Right atrium auricular region (tissue), 2 donors: ENCODE measurements around the gene NRG2. TPM values are rescaled to one million over a fixed set of nuclear protein-coding genes. Genes with fewer than 3 reads are reported as not detected.

Source experiments
- DNase-seq: peaks from one replicate; pipeline ENCODE4 v3.0.0-alpha.2; 2019; ENCODE audit warnings: low spot score
- H3K27ac ChIP-seq, 2 donors: fragments of 200-600 bp; sonication (generic); 1 replicate in 1 of 2; 2 replicates in 1 of 2; pipeline ENCODE4 v1.5.1; 2016 to 2019
- H3K27me3 ChIP-seq, 2 donors: fragments of 200-600 bp; sonication (generic); one replicate each; pipeline versions ENCODE4 v1.5.1 to v1.6.0; 2017 to 2019
- H3K36me3 ChIP-seq: fragments of 200-600 bp; sonication (generic); one replicate; pipeline ENCODE4 v1.5.1; 2016
- H3K4me1 ChIP-seq, 2 donors: fragments of 200-600 bp; sonication (generic); one replicate each; pipeline versions ENCODE4 v1.5.1 to v1.6.0; 2017 to 2019
- H3K4me3 ChIP-seq, 2 donors: fragments of 200-600 bp; sonication (generic); 1 replicate in 1 of 2; 2 replicates in 1 of 2; pipeline ENCODE4 v1.5.1; 2017 to 2019; ENCODE audit warnings: mild to moderate bottlenecking in 1 of 2, moderate library complexity in 1 of 2
- H3K9me3 ChIP-seq, 2 donors: fragments of 200-600 bp; sonication (generic); one replicate each; pipeline ENCODE4 v1.5.1; 2019
- total RNA-seq, 2 donors: library from RNA; depleted of rRNA; stranded (reverse); fragments of >200 nt; gene quantifications; one replicate each; pipeline ENCODE4 v1.1.0, GENCODE V29; 2016
- TF ChIP-seq, protein P1 (sequence below), 2 donors: fragments of 200-600 bp; sonication (generic); IDR thresholded peaks; one replicate each; pipeline ENCODE4 v1.5.1; 2019; ENCODE audit warnings: antibody characterized with exemption in 2 of 2

Gene NRG2
- total RNA-seq, 2 donors from 2014 or later = 1.8 to 1.9 TPM

GRCh38 chr5:140041099-140041491 lies 2.0 kb downstream of the NRG2 start:
- no peaks in the 10 kb centered on the region for H3K27me3 ChIP-seq
- no peaks in the 10 kb centered on the region for H3K9me3 ChIP-seq
- no peak for DNase-seq
- H3K4me1 ChIP-seq = peaks cover 0 to 48% of the 10 kb centered on the region in 2 donors
- no peaks in the 10 kb centered on the region for H3K36me3 ChIP-seq
- H3K4me3 ChIP-seq = peak overlapping the region in 1 of 2 donors; percentile 73
- TF ChIP-seq, protein P1, sequence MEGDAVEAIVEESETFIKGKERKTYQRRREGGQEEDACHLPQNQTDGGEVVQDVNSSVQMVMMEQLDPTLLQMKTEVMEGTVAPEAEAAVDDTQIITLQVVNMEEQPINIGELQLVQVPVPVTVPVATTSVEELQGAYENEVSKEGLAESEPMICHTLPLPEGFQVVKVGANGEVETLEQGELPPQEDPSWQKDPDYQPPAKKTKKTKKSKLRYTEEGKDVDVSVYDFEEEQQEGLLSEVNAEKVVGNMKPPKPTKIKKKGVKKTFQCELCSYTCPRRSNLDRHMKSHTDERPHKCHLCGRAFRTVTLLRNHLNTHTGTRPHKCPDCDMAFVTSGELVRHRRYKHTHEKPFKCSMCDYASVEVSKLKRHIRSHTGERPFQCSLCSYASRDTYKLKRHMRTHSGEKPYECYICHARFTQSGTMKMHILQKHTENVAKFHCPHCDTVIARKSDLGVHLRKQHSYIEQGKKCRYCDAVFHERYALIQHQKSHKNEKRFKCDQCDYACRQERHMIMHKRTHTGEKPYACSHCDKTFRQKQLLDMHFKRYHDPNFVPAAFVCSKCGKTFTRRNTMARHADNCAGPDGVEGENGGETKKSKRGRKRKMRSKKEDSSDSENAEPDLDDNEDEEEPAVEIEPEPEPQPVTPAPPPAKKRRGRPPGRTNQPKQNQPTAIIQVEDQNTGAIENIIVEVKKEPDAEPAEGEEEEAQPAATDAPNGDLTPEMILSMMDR (IDR thresholded peaks at IDR 0.05) = no peak
- H3K27ac ChIP-seq = peak overlapping the region in 1 of 2 donors; percentile 77

GRCh38 chr5:140040358-140040757 lies 2.7 kb downstream of the NRG2 start:
- Histone ChIP-seq H3K36me3 (no peaks in the 10 kb centered on the region), H3K4me3 (no peak overlapping the region), H3K27ac (no peak overlapping the region), H3K27me3 (no peaks in the 10 kb centered on the region), H3K9me3 (no peaks in the 10 kb centered on the region), H3K4me1 (peaks cover 0 to 53% of the 10 kb centered on the region in 2 donors)
- no peak for DNase-seq
- TF ChIP-seq, protein P1 (IDR thresholded peaks at IDR 0.05) = no peak

DNA sequence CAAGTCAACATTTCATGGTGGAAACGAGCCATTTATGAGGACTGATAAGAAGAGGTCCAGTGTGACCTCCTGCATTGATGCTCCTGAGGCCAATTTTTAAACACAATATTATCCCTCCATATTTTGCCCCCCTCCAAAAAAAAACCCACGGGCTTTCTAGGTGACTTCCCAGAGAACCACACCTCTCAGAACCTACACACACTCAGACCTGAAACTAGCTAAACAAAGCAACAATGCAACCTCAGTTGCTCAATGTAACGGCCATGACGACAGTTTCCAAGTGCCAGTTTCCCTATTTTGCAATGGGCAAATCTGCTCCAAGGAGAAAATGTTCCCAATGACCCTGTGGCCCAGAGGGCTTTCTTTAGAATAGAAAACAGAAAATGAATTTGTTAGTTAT lies 3.5 kb downstream of the NRG2 start:
- Histone ChIP-seq H3K36me3 (no peaks in the 10 kb centered on the region), H3K27ac (no peak overlapping the region), H3K4me3 (no peak overlapping the region), H3K4me1 (peaks cover 0 to 53% of the 10 kb centered on the region in 2 donors), H3K9me3 (peaks cover 0 to under 1% of the 10 kb centered on the region in 2 donors), H3K27me3 (no peaks in the 10 kb centered on the region)
- TF ChIP-seq, protein P1 (IDR thresholded peaks at IDR 0.05) = no peak
- DNase-seq = no peak

GRCh38 chr5:140038373-140038957 lies 4.6 kb downstream of the NRG2 start:
- TF ChIP-seq, protein P1 (IDR thresholded peaks at IDR 0.05) = no peak
- Histone ChIP-seq H3K9me3 (peaks cover 0 to 8% of the 10 kb centered on the region in 2 donors), H3K36me3 (no peaks in the 10 kb centered on the region), H3K4me1 (peaks cover 0 to 48% of the 10 kb centered on the region in 2 donors), H3K4me3 (peak overlapping the region; percentile 33 to 49), H3K27ac (peak overlapping the region; percentile 28 to 54), H3K27me3 (no peaks in the 10 kb centered on the region)
- DNase-seq = no peak

- no peaks in the 10 kb centered on the region for H3K36me3 ChIP-seq
- H3K4me3 ChIP-seq = no peak overlapping the region
- DNase-seq = no peak
- H3K27ac ChIP-seq = no peak overlapping the region
- TF ChIP-seq, protein P1 (IDR thresholded peaks at IDR 0.05) = no peak
- no peaks in the 10 kb centered on the region for H3K27me3 ChIP-seq
- H3K4me1 ChIP-seq = peaks cover 0 to 41% of the 10 kb centered on the region in 2 donors
- H3K9me3 ChIP-seq = peaks cover 0 to 8% of the 10 kb centered on the region in 2 donors
Measured at GRCh38 chr5:140037012-140037411, 6.1 kb downstream of the NRG2 start.

DNA sequence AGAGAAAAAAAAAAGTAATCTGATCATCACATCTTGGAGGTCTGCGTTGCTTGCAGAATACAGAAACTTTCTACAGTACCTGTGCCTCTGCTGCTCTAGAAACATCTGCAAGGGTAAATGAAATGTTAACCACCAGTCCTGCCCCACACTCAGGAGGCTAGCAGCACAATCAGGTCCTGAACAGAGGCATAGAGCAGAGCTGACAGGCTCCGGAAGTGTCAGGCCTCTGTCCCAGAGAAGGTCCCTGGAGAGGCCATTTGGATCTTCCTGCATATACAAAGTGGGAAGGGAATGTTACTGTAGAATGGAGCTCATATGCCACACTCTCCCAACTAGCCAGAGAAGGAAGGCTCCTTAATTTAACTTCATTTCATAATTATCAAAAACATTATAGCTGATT lies 7.2 kb downstream of the NRG2 start:
- Histone ChIP-seq H3K4me3 (no peak overlapping the region), H3K4me1 (peaks cover 0 to 30% of the 10 kb centered on the region in 2 donors), H3K9me3 (peaks cover 0 to 8% of the 10 kb centered on the region in 2 donors), H3K36me3 (no peaks in the 10 kb centered on the region), H3K27me3 (no peaks in the 10 kb centered on the region), H3K27ac (peak overlapping the region in 1 of 2 donors; percentile 46)
- TF ChIP-seq, protein P1 (IDR thresholded peaks at IDR 0.05) = no peak
- DNase-seq = no peak
